Prostate gland (tissue), 2 donors: Measurements from ENCODE around the gene TMEM229B. TPM values are rescaled to one million over a fixed set of nuclear protein-coding genes. Genes with fewer than 3 reads are reported as not detected.

Experiments
- DNase-seq: peaks from one replicate; pipeline ENCODE4 v3.0.0-alpha.2; 2019; ENCODE audit warnings: low spot score
- H3K27ac ChIP-seq, 2 donors: fragments of 200-600 bp; sonication (generic); 2 replicates each; pipeline ENCODE4 v1.5.1; 2017 to 2019
- H3K27me3 ChIP-seq: fragments of 200-600 bp; sonication (generic); replicated peaks from 2 replicates; pipeline ENCODE4 v1.5.1; 2019; ENCODE audit not compliant: insufficient read depth
- H3K36me3 ChIP-seq, 2 donors: fragments of 200-600 bp; sonication (generic); 1 replicate in 1 of 2; 2 replicates in 1 of 2; pipeline versions ENCODE4 v1.5.1 to v1.8.1; 2017 to 2019
- H3K4me1 ChIP-seq: fragments of 200-600 bp; sonication (generic); replicated peaks from 2 replicates; pipeline ENCODE4 v1.5.1; 2019
- H3K4me3 ChIP-seq, 2 donors: fragments of 200-600 bp; sonication (generic); 2 replicates each; pipeline ENCODE4 v1.5.1; 2017 to 2019
- H3K9me3 ChIP-seq: fragments of 200-600 bp; sonication (generic); 2 replicates; pipeline ENCODE4 v1.5.1; 2017
- CTCF ChIP-seq, 4 experiments: fragments of 200-600 bp in 2 of 4; fragments of 450-650 bp in 2 of 4; sonication (generic) in 2 of 4; IDR thresholded peaks; 1 replicate in 3 of 4; 2 replicates in 1 of 4; pipeline ENCODE4 v1.5.1; 2016 to 2019; ENCODE audit warnings: antibody characterized with exemption in 4 of 4, mild to moderate bottlenecking in 2 of 4, moderate library complexity in 2 of 4
- POLR2A ChIP-seq: fragments of 450-650 bp; IDR thresholded peaks from one replicate; pipeline ENCODE4 v1.6.1; 2016; ENCODE audit warnings: antibody characterized with exemption, mild to moderate bottlenecking
- POLR2AphosphoS5 ChIP-seq: sonication (generic); formaldehyde crosslinking; IDR thresholded peaks from one replicate; pipeline ENCODE4 v1.6.1; 2017; ENCODE audit warnings: antibody characterized with exemption
- WGBS: methylation state at CpG from one replicate; pipeline ENCODE4 v1.1.5; 2018; 5-methylcytosine and 5-hydroxymethylcytosine counted together
- intact Hi-C: fragments of 100-400 bp; cut with DNase I; formaldehyde crosslinking; loops from one replicate; pipeline ENCODE4 v1.14.2; 2022
- total RNA-seq, 2 donors: library from RNA; depleted of rRNA; stranded (reverse); fragments of >200 nt; gene quantifications; one replicate each; pipeline ENCODE4 v1.1.0, GENCODE V29; 2016

TMEM229B gene
- total RNA-seq, 2 donors from 2014 or later, result 5.7 to 85.4 TPM

- DNase-seq, result no peak
- no peaks in the 10 kb centered on the region for H3K27me3 ChIP-seq
- H3K4me3 ChIP-seq, result no peak overlapping the region
- intact Hi-C loops, result no loop called here
- no peaks in the 10 kb centered on the region for H3K4me1 ChIP-seq
- 96% methylated on average over 3 of the region's 3 CpGs for WGBS
- TF ChIP-seq POLR2AphosphoS5 (no peak), CTCF (IDR thresholded peaks at IDR 0.05) (no peak), POLR2A (no peak)
- no peaks in the 10 kb centered on the region for H3K36me3 ChIP-seq
- H3K9me3 ChIP-seq, result no peaks in the 10 kb centered on the region
- no peak overlapping the region for H3K27ac ChIP-seq
Observed at GRCh38 chr14:67469954-67470353, 18.6 kb downstream of the TMEM229B start.

- no peaks in the 10 kb centered on the region for H3K36me3 ChIP-seq
- WGBS, result 84% methylated on average over 6 of the region's 6 CpGs
- intact Hi-C loops, result no loop called here
- no peak for DNase-seq
- H3K4me3 ChIP-seq, result no peak overlapping the region
- H3K27me3 ChIP-seq, result no peaks in the 10 kb centered on the region
- TF ChIP-seq POLR2AphosphoS5, result no peak
- no peak for TF ChIP-seq CTCF (IDR thresholded peaks at IDR 0.05)
- TF ChIP-seq POLR2A, result no peak
- H3K27ac ChIP-seq, result no peak overlapping the region
- H3K4me1 ChIP-seq, result no peaks in the 10 kb centered on the region
- no peaks in the 10 kb centered on the region for H3K9me3 ChIP-seq
Observed at GRCh38 chr14:67468378-67468730, 20.2 kb downstream of the TMEM229B start.

GRCh38 chr14:67467134-67467533, 21.4 kb downstream of the TMEM229B start:
- intact Hi-C loops, result no loop called here
- Histone ChIP-seq H3K36me3 (no peaks in the 10 kb centered on the region), H3K4me3 (no peak overlapping the region), H3K4me1 (no peaks in the 10 kb centered on the region), H3K27me3 (no peaks in the 10 kb centered on the region), H3K9me3 (no peaks in the 10 kb centered on the region), H3K27ac (no peak overlapping the region)
- no peak for DNase-seq
- TF ChIP-seq POLR2AphosphoS5 (no peak), POLR2A (no peak), CTCF (IDR thresholded peaks at IDR 0.05) (no peak)
- 62% methylated on average over 1 of the region's 1 CpG for WGBS

- Histone ChIP-seq H3K4me1 (no peaks in the 10 kb centered on the region), H3K36me3 (no peaks in the 10 kb centered on the region), H3K27me3 (no peaks in the 10 kb centered on the region), H3K9me3 (no peaks in the 10 kb centered on the region), H3K27ac (no peak overlapping the region), H3K4me3 (no peak overlapping the region)
- 95% methylated on average over 8 of the region's 8 CpGs for WGBS
- TF ChIP-seq POLR2A (no peak), CTCF (IDR thresholded peaks at IDR 0.05) (no peak), POLR2AphosphoS5 (no peak)
- intact Hi-C loops, result no loop called here
- DNase-seq, result no peak
Observed at GRCh38 chr14:67464879-67465278, 23.6 kb downstream of the TMEM229B start.

- H3K36me3 ChIP-seq, result no peaks in the 10 kb centered on the region
- no peak for TF ChIP-seq POLR2A
- no peak for TF ChIP-seq POLR2AphosphoS5
- TF ChIP-seq CTCF (IDR thresholded peaks at IDR 0.05), result no peak
- WGBS, result 78% methylated on average over 6 of the region's 6 CpGs
- DNase-seq, result no peak
- intact Hi-C loops, result no loop called here
- no peak overlapping the region for H3K27ac ChIP-seq
- no peaks in the 10 kb centered on the region for H3K9me3 ChIP-seq
- no peaks in the 10 kb centered on the region for H3K4me1 ChIP-seq
- no peak overlapping the region for H3K4me3 ChIP-seq
- H3K27me3 ChIP-seq, result no peaks in the 10 kb centered on the region
Observed at GRCh38 chr14:67464377-67464776, 24.1 kb downstream of the TMEM229B start.
